Caki2 (cell line): ENCODE results near the gene ZFPL1. TPM values are rescaled to one million over a fixed set of nuclear protein-coding genes. Genes with fewer than 3 reads are reported as not detected.
A peak's percentile ranks its signal among the peaks of the same experiment; 100 is the strongest.

ENCODE experiments used
- DNase-seq: peaks from one replicate; pipeline ENCODE4 v3.0.0-alpha.2; 2015; ENCODE audit warnings: low read depth
- in situ Hi-C: cut with HindIII; loops from 2 replicates; pipeline ENCODE4 v1.10.0; 2016; ENCODE audit warnings: low sequenced_read_pairs, low pct_unique_long_range_greater_than_20kb, mixed read lengths
- total RNA-seq: library from RNA; depleted of rRNA; stranded (reverse); fragments of >200 nt; shearing (Covaris generic); gene quantifications from 2 replicates; pipeline ENCODE4 v1.2.3, GENCODE V29; 2014; ENCODE audit warnings: low replicate concordance; rRNA removed

ZFPL1 gene
- total RNA-seq, 1 experiment from 2014 or later: 78.3 TPM

DNA sequence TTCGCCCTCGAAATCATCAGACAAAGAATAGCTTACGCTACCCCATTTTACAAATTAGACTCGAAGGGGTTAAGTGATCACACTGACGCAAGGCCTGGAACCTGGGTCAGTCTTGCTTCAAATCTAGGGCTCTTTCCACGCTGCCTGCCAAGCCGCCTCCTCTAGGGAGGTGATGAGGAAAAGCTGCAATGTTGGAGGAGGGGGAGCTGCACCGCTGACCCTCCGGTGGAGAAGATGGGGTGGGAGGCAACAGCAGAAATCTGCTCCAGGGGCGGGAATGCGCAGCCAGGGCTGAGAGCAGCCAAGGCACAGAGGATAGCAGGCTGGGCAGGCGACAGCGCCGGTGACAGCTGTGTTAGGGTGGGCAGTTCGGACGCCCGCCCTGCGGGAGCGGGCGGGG is 49.7 kb downstream of the ZFPL1 start:
- in situ Hi-C loops: no loop called here
- DNase-seq: no peak

DNA sequence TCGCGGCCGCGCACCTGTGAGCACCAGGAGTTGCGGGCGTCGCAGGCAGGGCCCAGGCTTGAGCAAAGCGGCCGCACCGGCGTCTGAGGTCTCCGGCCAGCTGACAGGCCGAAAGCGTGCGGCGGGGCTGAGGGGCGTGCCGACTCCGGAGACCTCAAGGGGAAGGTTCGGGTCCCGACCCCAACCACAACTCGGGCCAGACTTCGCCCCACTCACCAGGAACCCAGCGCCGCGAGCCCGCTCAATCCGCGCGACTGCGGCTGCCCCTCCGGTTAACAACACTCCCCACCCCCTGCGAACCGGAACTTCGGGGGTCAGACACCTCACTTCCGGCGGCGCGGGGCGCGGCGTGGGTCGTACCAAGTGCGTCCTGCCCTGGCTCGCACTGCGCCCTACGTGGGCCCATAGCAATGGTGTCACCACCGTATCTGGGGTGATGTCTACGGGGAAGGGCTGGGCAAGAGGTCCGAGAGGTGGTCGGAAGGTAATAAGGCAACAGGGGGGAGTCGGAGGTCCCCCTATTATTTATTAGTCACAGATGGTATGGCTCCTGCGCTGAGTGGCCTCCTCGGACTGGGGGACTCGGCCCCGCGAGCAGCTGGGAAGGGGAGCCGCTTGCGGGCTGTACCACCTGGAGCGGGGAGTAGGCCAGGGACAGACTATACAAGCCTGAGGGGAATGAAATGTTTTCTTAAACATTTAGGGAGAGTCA is 50.4 kb downstream of the ZFPL1 start, which contains the start of gene SYVN1:
SYVN1 (minus strand) TSS at position 280 of the 712 bp plus-strand sequence. CDS start 918 bp downstream, outside the sequence.
- in situ Hi-C loops: no loop called here
- DNase-seq: peak; percentile 84

DNA sequence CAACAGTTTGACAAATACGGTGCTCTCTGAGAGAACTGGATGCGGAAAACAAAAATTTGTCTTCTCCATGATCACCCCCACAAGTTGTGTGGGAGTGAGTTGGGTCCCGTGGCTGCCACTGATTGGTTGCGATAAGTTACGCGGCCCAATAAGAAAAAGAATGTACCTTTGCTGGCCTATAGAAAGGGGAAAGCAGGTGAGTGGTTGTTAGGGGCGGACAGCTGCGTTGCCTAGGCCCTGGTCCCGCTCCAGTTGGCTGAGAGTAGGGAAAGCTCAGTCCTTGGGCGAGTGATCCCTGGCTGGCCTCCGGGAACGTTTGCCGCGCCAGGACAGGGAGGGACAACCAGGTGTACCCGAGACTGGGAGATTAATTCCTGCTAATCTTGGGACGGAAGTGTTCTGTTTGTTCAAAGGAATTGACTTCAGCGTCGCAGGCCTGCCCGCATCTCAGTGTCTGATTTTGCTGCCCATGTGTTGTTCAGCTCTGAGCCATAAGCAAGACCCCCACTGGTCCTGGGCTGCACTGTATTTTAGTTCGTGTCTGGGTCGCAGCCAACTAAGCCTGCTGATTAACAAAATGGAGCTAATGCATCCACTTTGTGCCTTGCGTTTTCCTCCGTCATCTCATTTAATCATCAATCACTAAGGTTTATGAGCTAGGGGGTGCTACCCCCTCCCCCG is 51.1 kb downstream of the ZFPL1 start:
- DNase-seq: peak; percentile 96
- in situ Hi-C loops: no loop called here

DNA sequence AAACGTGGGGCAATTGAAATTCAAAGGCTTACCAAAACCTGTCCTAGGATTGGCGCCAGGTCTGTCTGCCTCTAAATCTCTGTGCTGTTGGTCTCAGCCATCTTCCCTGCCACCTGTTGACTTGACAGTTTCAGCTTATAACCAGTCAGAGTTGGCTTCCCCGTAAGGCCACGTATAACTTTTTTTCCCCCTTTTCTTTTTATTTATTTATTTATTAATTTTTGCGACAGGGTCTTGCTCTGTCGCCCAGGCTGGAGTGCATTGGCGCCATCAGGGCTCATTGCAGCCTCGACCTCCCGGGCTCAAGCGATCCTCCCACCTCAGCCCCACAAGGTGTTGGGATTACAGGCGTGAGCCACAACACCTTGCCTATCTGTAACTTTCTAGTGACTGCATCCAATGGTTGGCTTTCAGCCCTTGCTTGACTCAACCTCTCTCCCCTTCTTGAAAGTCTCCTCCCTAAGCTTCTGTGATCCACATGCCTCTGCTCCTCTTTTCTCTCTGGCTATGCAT is 51.7 kb downstream of the ZFPL1 start:
- DNase-seq: no peak
- in situ Hi-C loops: no loop called here

DNA sequence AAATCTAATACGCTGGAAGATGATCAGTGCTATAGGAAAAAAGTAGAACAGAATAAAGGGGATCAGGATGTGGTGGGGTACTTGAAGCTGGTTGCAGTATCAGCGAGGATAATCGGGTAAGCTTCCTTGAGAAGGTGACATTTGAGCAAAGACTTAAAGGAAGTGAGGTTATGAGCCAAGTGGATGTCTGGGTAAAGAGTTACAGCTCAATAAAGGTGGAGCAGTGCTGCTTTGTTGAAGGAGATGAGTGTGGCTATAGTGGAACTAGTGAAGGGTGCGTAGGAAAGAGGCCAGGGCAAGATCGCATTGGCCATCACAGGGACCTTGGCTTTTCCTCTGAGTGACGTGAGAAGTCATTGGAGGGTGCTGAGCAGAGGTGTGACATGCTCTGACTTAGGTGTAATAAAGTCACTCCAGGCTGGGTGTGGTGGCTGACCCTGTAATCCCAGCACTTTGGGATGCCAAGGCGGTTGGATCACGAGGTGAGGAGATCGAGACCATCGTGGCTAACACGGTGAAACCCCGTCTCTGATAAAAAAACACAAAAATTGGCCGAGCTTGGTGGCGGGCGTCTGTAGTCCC is 52.6 kb downstream of the ZFPL1 start:
- in situ Hi-C loops: no loop called here
- no peak for DNase-seq

Other genes starting within 250 kb of the ZFPL1 start
- 0.12 and 1.1 TPM in 2 replicates for gene CDC42BPG, start 239.6 kb upstream of the ZFPL1 start, total RNA-seq
- gene EHD1, start 205.6 kb upstream of the ZFPL1 start, total RNA-seq: 53.4 and 68.3 TPM in 2 replicates
- 4.8 and 11.1 TPM in 2 replicates for gene ATG2A, start 167.0 kb upstream of the ZFPL1 start, total RNA-seq
- 13.2 and 16.0 TPM in 2 replicates for gene PPP2R5B, start 159.5 kb upstream of the ZFPL1 start, total RNA-seq
- gene GPHA2, start 148.3 kb upstream of the ZFPL1 start, total RNA-seq: not detected in 2 replicates
- 0.38 TPM in 1 of 2 replicates, not detected in the other for gene MAJIN, start 112.1 kb upstream of the ZFPL1 start, total RNA-seq
- 2.3 TPM in 1 of 2 replicates, not detected in the other for gene BATF2, start 87.3 kb upstream of the ZFPL1 start, total RNA-seq
- gene ARL2, start 70.1 kb upstream of the ZFPL1 start, total RNA-seq: 118 and 140 TPM in 2 replicates
- gene SNX15, start 56.8 kb upstream of the ZFPL1 start, total RNA-seq: 14.2 and 16.8 TPM in 2 replicates
- 63.6 and 72.7 TPM in 2 replicates for gene SAC3D1, start 43.0 kb upstream of the ZFPL1 start, total RNA-seq
- gene NAALADL1, start 25.7 kb upstream of the ZFPL1 start, total RNA-seq: 0.88 TPM in 1 of 2 replicates, not detected in the other
- gene CDCA5, start 182 bp upstream of the ZFPL1 start, total RNA-seq: 41.7 and 63.4 TPM in 2 replicates
- gene VPS51, start 12.0 kb downstream of the ZFPL1 start, total RNA-seq: 115 and 146 TPM in 2 replicates
- 8.1 and 19.1 TPM in 2 replicates for gene TM7SF2, start 27.6 kb downstream of the ZFPL1 start, total RNA-seq
- gene ZNHIT2, start 33.5 kb downstream of the ZFPL1 start, total RNA-seq: 11.4 and 16.5 TPM in 2 replicates
- 139 and 153 TPM in 2 replicates for gene FAU, start 37.9 kb downstream of the ZFPL1 start, total RNA-seq
- gene MRPL49, start 38.1 kb downstream of the ZFPL1 start, total RNA-seq: 66.7 and 84.9 TPM in 2 replicates
- gene SYVN1, start 50.3 kb downstream of the ZFPL1 start, total RNA-seq: 4.3 and 5.4 TPM in 2 replicates
- not detected in 2 replicates for gene SPDYC, start 86.0 kb downstream of the ZFPL1 start, total RNA-seq
- 67.8 and 128 TPM in 2 replicates for gene CAPN1, start 97.7 kb downstream of the ZFPL1 start, total RNA-seq
- gene POLA2, start 177.7 kb downstream of the ZFPL1 start, total RNA-seq: 8.7 and 15.5 TPM in 2 replicates
- gene CDC42EP2, start 230.6 kb downstream of the ZFPL1 start, total RNA-seq: 4.6 TPM in 1 of 2 replicates, not detected in the other
- 29.8 and 61.4 TPM in 2 replicates for gene DPF2, start 249.6 kb downstream of the ZFPL1 start, total RNA-seq